Measurements from ENCODE around the gene ZBTB33. TPM values are rescaled to one million over a fixed set of nuclear protein-coding genes. Genes with fewer than 3 reads are reported as not detected.

ZBTB33 gene
- total and polyA plus RNA-seq, 2 of the 13 experiments (the other 11 are each of a cell fraction or from before 2014, with no cell fraction given): 6.5 to 20.2 TPM

DNA sequence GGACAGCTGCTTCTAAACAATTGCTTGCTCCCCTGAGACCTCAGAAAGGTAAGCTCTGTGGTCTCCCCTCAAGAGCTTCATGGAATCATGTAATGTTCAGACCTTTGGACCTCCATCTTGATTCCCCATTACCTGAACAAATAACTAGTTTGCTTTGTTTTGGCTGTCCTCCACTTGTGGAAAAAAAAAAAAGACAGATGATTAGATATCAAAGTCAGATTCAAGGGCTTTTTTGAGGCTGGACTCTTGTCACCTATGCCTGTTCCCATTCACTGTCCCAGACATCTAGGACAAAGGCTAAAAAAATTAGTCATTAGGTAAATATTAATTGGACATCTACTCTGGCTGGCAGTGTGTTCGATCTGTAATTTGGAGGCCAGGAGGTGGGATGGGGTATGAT is 47.3 kb downstream of the ZBTB33 start:
- H3K9me3 ChIP-seq (ENCODE audit: low read length): no peaks in the 10 kb centered on the region
- ATAC-seq: no peak
- no TSS peak for BruUV-seq (replicated peaks)
- in situ Hi-C loops (cut with HindIII; ENCODE audit: extremely low pct_ligation_motif_present, low pct_unique_long_range_greater_than_20kb) (no loop called here), intact Hi-C loops (cut with micrococcal nuclease; ENCODE audit: unreplicated experiment) (no loop called here)
- H3K4me3 ChIP-seq (replicated peaks in 1 of 3; ENCODE audit: insufficient read depth in 1 of 3, low read depth in 2 of 3, low read length in 3 of 3): no peak overlapping the region
- ChIA-PET POLR2A (interaction anchor here (1.4 kb wide), 1 partner anchor 11 kb away, joined by 5 read pairs; no protein-coding TSS in a partner anchor), CTCF (ENCODE audit: low intra/inter-chr PET ratio, low total read pairs) (no interaction called here)
- no peaks in the 10 kb centered on the region for H3K79me2 ChIP-seq (ENCODE audit: insufficient read depth, low read length)
- H3K4me2 ChIP-seq (ENCODE audit: low read depth, low read length): peak overlapping the region; percentile 49
- no peaks in the 10 kb centered on the region for H3K36me3 ChIP-seq (replicated peaks in 1 of 2; ENCODE audit: control insufficient read depth in 1 of 2, insufficient read depth in 2 of 2, low read length in 2 of 2)
- peaks cover 18% of the 10 kb centered on the region for H3K4me1 ChIP-seq (ENCODE audit: insufficient read depth, low read length)
- TF ChIP-seq NCOR1 (IDR thresholded peaks at IDR 0.05; ENCODE audit: borderline replicate concordance, low read length) (0 out of 2 replicates have a peak, but pooled peaks have one; percentile 31), ARNTL (CRISPR knock-in tag; IDR thresholded peaks at IDR 0.05) (no peak)
- DNase-seq (ENCODE audit: low spot score): peak; percentile 29
- no peaks in the 10 kb centered on the region for H3K27me3 ChIP-seq (ENCODE audit: control insufficient read depth in 1 of 2, insufficient read depth in 2 of 2, low read length in 2 of 2)
- no peak for FAIRE-seq
- no peak overlapping the region for H3K27ac ChIP-seq (ENCODE audit: extremely low read length, insufficient read depth, low read length)
- H3K9ac ChIP-seq (ENCODE audit: insufficient read depth, low read depth, low read length): no peak overlapping the region
- no peak overlapping the region for H2AFZ ChIP-seq (ENCODE audit: low read length)
- no peaks in the 10 kb centered on the region for H4K20me1 ChIP-seq (ENCODE audit: insufficient read depth, low read length)
- WGBS (ENCODE audit: low lambda C conversion rate): 7% methylated on average over 1 of the region's 1 CpG

DNA sequence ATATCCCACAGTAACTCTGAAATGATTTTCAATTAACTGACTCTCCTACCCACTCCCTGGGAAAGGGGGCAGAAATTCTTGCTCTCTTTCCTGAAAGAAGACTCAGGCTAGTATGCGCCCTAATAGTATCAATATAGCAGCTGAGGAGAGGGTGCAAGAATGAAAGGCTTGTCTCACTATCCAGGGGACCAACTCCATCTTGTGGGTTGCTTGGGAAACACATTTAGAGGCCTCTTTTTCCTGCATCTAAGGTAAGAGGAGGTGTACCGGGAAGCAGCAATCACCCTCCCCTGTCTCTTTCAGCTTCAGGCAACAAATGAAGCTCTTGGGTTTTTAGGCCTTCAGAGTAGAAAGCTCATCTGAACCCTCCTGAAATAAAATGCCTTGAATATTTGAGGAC is 49.3 kb downstream of the ZBTB33 start:
- POLR2A ChIA-PET: no interaction called here
- Histone ChIP-seq H2AFZ (ENCODE audit: low read length) (peak overlapping the region; percentile 27), H3K79me2 (ENCODE audit: insufficient read depth, low read length) (no peaks in the 10 kb centered on the region), H3K4me3 (replicated peaks in 1 of 3; ENCODE audit: insufficient read depth in 1 of 3, low read depth in 2 of 3, low read length in 3 of 3) (peak overlapping the region in 2 of 3 experiments; percentile 30 to 43; a peak in 2 of 6 replicates), H3K4me1 (ENCODE audit: insufficient read depth, low read length) (peaks cover 18% of the 10 kb centered on the region), H4K20me1 (ENCODE audit: insufficient read depth, low read length) (no peaks in the 10 kb centered on the region), H3K4me2 (ENCODE audit: low read depth, low read length) (peak overlapping the region; percentile 58), H3K9me3 (ENCODE audit: low read length) (no peaks in the 10 kb centered on the region), H3K27me3 (ENCODE audit: control insufficient read depth in 1 of 2, insufficient read depth in 2 of 2, low read length in 2 of 2) (no peaks in the 10 kb centered on the region; a peak in 1 of 5 replicates), H3K9ac (ENCODE audit: insufficient read depth, low read depth, low read length) (no peak overlapping the region), H3K36me3 (replicated peaks in 1 of 2; ENCODE audit: control insufficient read depth in 1 of 2, insufficient read depth in 2 of 2, low read length in 2 of 2) (no peaks in the 10 kb centered on the region), H3K27ac (ENCODE audit: extremely low read length, insufficient read depth, low read length) (no peak overlapping the region)
- FAIRE-seq (peak; percentile 85), DNase-seq (ENCODE audit: low spot score) (peak; percentile 49), ATAC-seq (peak; percentile 90)
- 33% methylated on average over 1 of the region's 2 CpGs for WGBS (ENCODE audit: low lambda C conversion rate)
- CTCF ChIA-PET (ENCODE audit: low intra/inter-chr PET ratio, low total read pairs): no interaction called here
- BruUV-seq (replicated peaks): no TSS peak
- intact Hi-C loops (cut with micrococcal nuclease; ENCODE audit: unreplicated experiment): loop anchor here (1.0 kb wide), 1 partner anchor 50 kb away; the partner anchor contains the start of gene ZBTB33
- in situ Hi-C loops (cut with HindIII; ENCODE audit: extremely low pct_ligation_motif_present, low pct_unique_long_range_greater_than_20kb): no loop called here
- TF ChIP-seq ELF3 (CRISPR knock-in tag; IDR thresholded peaks at IDR 0.05) (0 out of 2 replicates have a peak, but pooled peaks have one; percentile 26), ZNF446 (CRISPR knock-in tag; IDR thresholded peaks at IDR 0.05) (no peak), TIGD3 (CRISPR knock-in tag; IDR thresholded peaks at IDR 0.05; ENCODE audit: borderline replicate concordance) (no peak), IKZF1 (IDR thresholded peaks at IDR 0.05) (no peak), ZKSCAN1 (IDR thresholded peaks at IDR 0.05; ENCODE audit: low read length) (no peak), HOXA7 (CRISPR knock-in tag; IDR thresholded peaks at IDR 0.05) (no peak), ZNF275 (CRISPR knock-in tag; IDR thresholded peaks at IDR 0.05; ENCODE audit: borderline replicate concordance) (no peak), GMEB2 (CRISPR knock-in tag; IDR thresholded peaks at IDR 0.05; ENCODE audit: low read depth) (no peak), SMC3 (IDR thresholded peaks at IDR 0.05; ENCODE audit: low read length) (peak; percentile 68; the same call in 1 of the 2 replicates), RAD21 (CRISPR knock-in tag; IDR thresholded peaks at IDR 0.05) (peak; percentile 69; the same call in 1 of the 2 replicates)
- TF ChIP-seq, protein P1, sequence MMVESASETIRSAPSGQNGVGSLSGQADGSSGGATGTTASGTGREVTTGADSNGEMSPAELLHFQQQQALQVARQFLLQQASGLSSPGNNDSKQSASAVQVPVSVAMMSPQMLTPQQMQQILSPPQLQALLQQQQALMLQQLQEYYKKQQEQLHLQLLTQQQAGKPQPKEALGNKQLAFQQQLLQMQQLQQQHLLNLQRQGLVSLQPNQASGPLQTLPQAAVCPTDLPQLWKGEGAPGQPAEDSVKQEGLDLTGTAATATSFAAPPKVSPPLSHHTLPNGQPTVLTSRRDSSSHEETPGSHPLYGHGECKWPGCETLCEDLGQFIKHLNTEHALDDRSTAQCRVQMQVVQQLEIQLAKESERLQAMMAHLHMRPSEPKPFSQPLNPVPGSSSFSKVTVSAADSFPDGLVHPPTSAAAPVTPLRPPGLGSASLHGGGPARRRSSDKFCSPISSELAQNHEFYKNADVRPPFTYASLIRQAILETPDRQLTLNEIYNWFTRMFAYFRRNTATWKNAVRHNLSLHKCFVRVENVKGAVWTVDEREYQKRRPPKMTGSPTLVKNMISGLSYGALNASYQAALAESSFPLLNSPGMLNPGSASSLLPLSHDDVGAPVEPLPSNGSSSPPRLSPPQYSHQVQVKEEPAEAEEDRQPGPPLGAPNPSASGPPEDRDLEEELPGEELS (CRISPR knock-in tag; IDR thresholded peaks at IDR 0.05): no peak

All from HepG2 (cell line).